ENCODE results near the gene HAAO. TPM values are rescaled to one million over a fixed set of nuclear protein-coding genes. Genes with fewer than 3 reads are reported as not detected.

The HAAO gene
- total and polyA plus RNA-seq, 11 donors, result 1.3 to 10.6 (median 2.2) TPM

GRCh38 chr2:42755191-42755880 lies 37.0 kb downstream of the HAAO start:
- 78 to 84% (median 81%) methylated on average over 13 to 14 of the region's 14 CpGs for WGBS, 4 donors
- intact Hi-C loops (cut with DNase I), result loop anchor here in 1 of 10 donors (10.0 kb wide), 1 partner anchor 81 kb away; no protein-coding TSS in a partner anchor
- Histone ChIP-seq H3K9me3 (no peaks in the 10 kb centered on the region), H3K27me3 (no peaks in the 10 kb centered on the region), H3K4me3 (no peak overlapping the region), H3K36me3 (peaks cover 0 to 3% (median 0%) of the 10 kb centered on the region in 9 donors), H3K4me1 (peaks cover 0 to 50% (median 16%) of the 10 kb centered on the region in 12 donors), H3K27ac (peak overlapping the region in 1 of 12 donors; percentile 80)
- ATAC-seq, result peak in 2 of 4 donors; percentile 30 to 32
- DNase-seq, result no peak
- TF ChIP-seq POLR2A (IDR thresholded peaks at IDR 0.05) (no peak), CTCF (IDR thresholded peaks at IDR 0.05) (no peak)

DNA sequence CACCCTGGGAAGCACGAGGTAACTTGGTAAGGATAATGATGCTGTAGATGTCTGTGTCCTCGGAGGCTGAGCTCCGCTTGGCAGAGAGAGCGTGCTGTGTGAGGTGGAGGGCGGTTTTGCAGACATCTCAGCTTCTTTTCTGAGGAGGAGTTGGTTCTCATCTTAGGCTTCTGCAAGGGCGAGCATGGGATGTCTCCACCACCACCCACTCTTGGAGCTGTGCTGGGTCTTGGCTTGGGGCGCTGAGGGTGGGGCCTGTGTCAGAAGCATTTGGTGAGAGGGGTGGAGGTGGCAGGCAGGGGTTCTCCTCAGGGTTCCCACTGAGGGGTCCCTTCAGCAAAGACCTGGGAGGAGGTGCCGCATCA lies 37.6 kb downstream of the HAAO start:
- no peaks in the 10 kb centered on the region for H3K27me3 ChIP-seq
- TF ChIP-seq POLR2A (IDR thresholded peaks at IDR 0.05) (no peak), CTCF (IDR thresholded peaks at IDR 0.05) (no peak)
- WGBS, 4 donors, result 62 to 84% (median 81%) methylated on average over 7 to 8 of the region's 8 CpGs
- H3K9me3 ChIP-seq, result no peaks in the 10 kb centered on the region
- peaks cover 0 to 50% (median 16%) of the 10 kb centered on the region in 12 donors for H3K4me1 ChIP-seq
- intact Hi-C loops (cut with DNase I), result loop anchor here in 1 of 10 donors (10.0 kb wide), 1 partner anchor 80 kb away; no protein-coding TSS in a partner anchor
- peaks cover 0 to 3% (median 0%) of the 10 kb centered on the region in 9 donors for H3K36me3 ChIP-seq
- H3K4me3 ChIP-seq, result no peak overlapping the region
- DNase-seq (no peak), ATAC-seq (peak in 1 of 4 donors; percentile 8)
- peak overlapping the region in 1 of 12 donors; percentile 80 for H3K27ac ChIP-seq

- no peak for TF ChIP-seq POLR2A (IDR thresholded peaks at IDR 0.05)
- no peak for TF ChIP-seq CTCF (IDR thresholded peaks at IDR 0.05)
- intact Hi-C loops (cut with DNase I), result loop anchor here in 1 of 10 donors (10.0 kb wide), 1 partner anchor 79 kb away; no protein-coding TSS in a partner anchor
- Histone ChIP-seq H3K27me3 (no peaks in the 10 kb centered on the region), H3K36me3 (peaks cover 0 to 3% (median 0%) of the 10 kb centered on the region in 9 donors), H3K9me3 (no peaks in the 10 kb centered on the region), H3K4me3 (no peak overlapping the region), H3K4me1 (peaks cover 0 to 50% (median 16%) of the 10 kb centered on the region in 12 donors), H3K27ac (peak overlapping the region in 2 of 12 donors; percentile 22 to 80)
- peak; percentile 60 to 85 (median 68) for ATAC-seq
- WGBS, 4 donors, result 35 to 54% (median 40%) methylated on average over 11 of the region's 11 CpGs
- peak in 1 of 5 donors; percentile 52 for DNase-seq
Observed at GRCh38 chr2:42754021-42754775, 38.2 kb downstream of the HAAO start.
